Right lobe of liver (tissue), 6 donors: ENCODE results near the gene MDP1. TPM values are rescaled to one million over a fixed set of nuclear protein-coding genes. Genes with fewer than 3 reads are reported as not detected.
A peak's percentile ranks its signal among the peaks of the same experiment; 100 is the strongest.

ENCODE experiments used
- ATAC-seq, 4 donors: fragments of 200-7000 bp; cut with Tn5 transposase; one replicate each; pipeline ENCODE4 v1.9.1; 2020; ENCODE audit warnings: mild to moderate bottlenecking in 4 of 4, moderate library complexity in 4 of 4
- DNase-seq, 3 donors: peaks; one replicate each; pipeline ENCODE4 v3.0.0-alpha.2; 2020
- H3K27ac ChIP-seq, 3 donors: fragments of 200-600 bp; one replicate each; pipeline ENCODE4 v1.8.0; 2022
- H3K27me3 ChIP-seq, 2 donors: fragments of 200-600 bp; one replicate each; pipeline ENCODE4 v1.8.0; 2022
- H3K36me3 ChIP-seq, 4 donors: fragments of 200-600 bp; sonication (generic) in 1 of 4; one replicate each; pipeline versions ENCODE4 v1.5.1 to v1.8.0; 2017 to 2022; ENCODE audit warnings: control low read depth in 1 of 4
- H3K4me1 ChIP-seq, 4 donors: fragments of 200-600 bp; sonication (generic) in 1 of 4; one replicate each; pipeline versions ENCODE4 v1.5.1 to v1.8.0; 2017 to 2022; ENCODE audit warnings: control low read depth in 1 of 4
- H3K4me3 ChIP-seq, 3 donors: fragments of 200-600 bp; one replicate each; pipeline ENCODE4 v1.8.0; 2022
- H3K9me3 ChIP-seq, 4 donors: fragments of 200-600 bp; sonication (generic) in 1 of 4; one replicate each; pipeline versions ENCODE4 v1.5.1 to v1.8.0; 2017 to 2022; ENCODE audit warnings: control low read depth in 1 of 4
- POLR2A ChIP-seq: fragments of 450-650 bp; IDR thresholded peaks from one replicate; pipeline ENCODE4 v1.6.1; 2017; ENCODE audit warnings: antibody characterized with exemption, mild to moderate bottlenecking
- WGBS: methylation state at CpG from one replicate; pipeline ENCODE4 v1.1.6; 2018; ENCODE audit warnings: low coverage, low lambda C conversion rate; ENCODE audit not compliant: insufficient coverage; ENCODE audit errors: missing lambda C conversion rate; 5-methylcytosine and 5-hydroxymethylcytosine counted together
- intact Hi-C, 2 donors: fragments of 100-400 bp; cut with DNase I; formaldehyde crosslinking; loops; one replicate each; pipeline versions ENCODE4 v1.11.2 to v1.14.1; 2022
- total RNA-seq, 6 experiments: library from RNA; depleted of rRNA in 2 of 6; stranded (reverse); fragments of >200 nt in 2 of 6; fragmentation: NEBNext Ultra II Directional in 3 of 6; extraction: Animal tissue kit (Norgen Biotek cat#: 25700) in 3 of 6; gene quantifications; one replicate each; pipeline versions ENCODE4 v1.1.0 to v1.2.4, GENCODE V29; 2016 to 2023
- TF ChIP-seq, protein P1 (sequence below), 4 donors: fragments of 200-600 bp in 3 of 4; fragments of 450-650 bp in 1 of 4; IDR thresholded peaks; one replicate each; pipeline versions ENCODE4 v1.5.1 to v1.8.0; 2016 to 2022; ENCODE audit warnings: antibody characterized with exemption in 4 of 4, mild to moderate bottlenecking in 2 of 4
- donor health status: DM: no; HTN: yes; CAD: no.
- donor health status: DM: no; HTN: no; CAD: no.
- donor health status: DM: no; HTN: no; CAD: no.
- donor health status: DM: no; HTN: yes; CAD: no.
- donor health status: DM: no; HTN: yes; CAD: no.

The MDP1 gene
- total RNA-seq, 6 experiments from 2014 or later, result 3.7 to 6.3 (median 4.9) TPM

DNA sequence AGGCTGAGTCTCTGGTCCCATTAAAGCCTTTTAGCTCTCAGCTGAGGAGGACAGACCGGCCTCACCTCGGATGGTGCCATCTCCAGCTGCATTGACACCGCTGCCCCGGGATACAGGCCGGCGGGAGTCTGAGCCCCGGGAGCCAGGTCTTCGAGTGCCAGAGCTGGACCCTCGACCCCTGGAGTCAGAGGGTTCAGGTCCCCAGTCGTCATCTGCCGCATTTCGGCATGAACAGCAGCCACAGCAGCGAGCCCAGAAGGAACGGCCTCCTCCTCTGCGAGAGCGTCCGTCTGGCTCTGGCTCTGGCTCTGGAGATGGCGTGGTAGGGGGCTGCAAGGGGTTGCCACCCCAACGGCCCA lies 46.1 kb upstream of the MDP1 start:
- intact Hi-C loops, result no loop called here
- Histone ChIP-seq H3K27me3 (no peaks in the 10 kb centered on the region), H3K4me3 (no peak overlapping the region), H3K9me3 (no peaks in the 10 kb centered on the region), H3K27ac (no peak overlapping the region), H3K4me1 (no peaks in the 10 kb centered on the region), H3K36me3 (peaks cover 0 to 8% (median 2%) of the 10 kb centered on the region in 4 donors)
- no CpG with 5 or more reads among the region's 19 CpGs for WGBS
- DNase-seq (no peak), ATAC-seq (no peak)
- no peak for TF ChIP-seq POLR2A
- TF ChIP-seq, protein P1, sequence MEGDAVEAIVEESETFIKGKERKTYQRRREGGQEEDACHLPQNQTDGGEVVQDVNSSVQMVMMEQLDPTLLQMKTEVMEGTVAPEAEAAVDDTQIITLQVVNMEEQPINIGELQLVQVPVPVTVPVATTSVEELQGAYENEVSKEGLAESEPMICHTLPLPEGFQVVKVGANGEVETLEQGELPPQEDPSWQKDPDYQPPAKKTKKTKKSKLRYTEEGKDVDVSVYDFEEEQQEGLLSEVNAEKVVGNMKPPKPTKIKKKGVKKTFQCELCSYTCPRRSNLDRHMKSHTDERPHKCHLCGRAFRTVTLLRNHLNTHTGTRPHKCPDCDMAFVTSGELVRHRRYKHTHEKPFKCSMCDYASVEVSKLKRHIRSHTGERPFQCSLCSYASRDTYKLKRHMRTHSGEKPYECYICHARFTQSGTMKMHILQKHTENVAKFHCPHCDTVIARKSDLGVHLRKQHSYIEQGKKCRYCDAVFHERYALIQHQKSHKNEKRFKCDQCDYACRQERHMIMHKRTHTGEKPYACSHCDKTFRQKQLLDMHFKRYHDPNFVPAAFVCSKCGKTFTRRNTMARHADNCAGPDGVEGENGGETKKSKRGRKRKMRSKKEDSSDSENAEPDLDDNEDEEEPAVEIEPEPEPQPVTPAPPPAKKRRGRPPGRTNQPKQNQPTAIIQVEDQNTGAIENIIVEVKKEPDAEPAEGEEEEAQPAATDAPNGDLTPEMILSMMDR (IDR thresholded peaks at IDR 0.05), result no peak

DNA sequence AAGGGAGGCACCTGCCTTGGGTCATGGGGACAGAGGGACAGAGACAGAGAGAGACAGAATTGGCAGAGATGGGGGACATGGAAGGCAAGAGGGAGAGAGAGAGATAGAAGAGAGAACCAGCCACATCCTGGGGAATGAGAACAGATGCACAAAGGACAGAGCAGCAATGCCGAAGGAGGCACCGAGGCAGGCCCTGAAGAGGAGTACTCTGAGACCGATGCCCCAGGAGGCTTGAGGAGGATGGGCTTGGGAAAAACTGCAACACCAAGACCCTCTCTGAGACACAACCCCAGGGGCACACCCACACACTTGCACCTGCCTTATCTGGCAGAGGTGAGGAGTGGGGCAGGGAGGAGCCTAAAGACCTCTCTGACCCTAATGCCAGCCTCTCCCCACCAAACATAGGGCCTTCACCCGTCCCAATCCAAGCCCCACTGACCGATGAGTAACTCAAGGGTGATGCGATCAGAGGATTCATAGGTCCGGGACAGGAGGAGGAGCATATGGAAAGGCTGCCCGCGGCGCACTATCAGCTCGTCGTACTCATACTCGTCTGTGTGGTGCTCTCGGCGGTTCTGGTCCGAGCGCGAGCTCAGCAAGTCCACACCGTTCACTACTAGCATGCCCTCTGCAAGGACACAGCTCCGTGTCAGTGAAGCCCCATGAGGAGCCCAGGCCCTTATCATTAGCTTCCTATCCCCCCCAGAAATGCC lies 45.5 kb upstream of the MDP1 start:
- Histone ChIP-seq H3K9me3 (no peaks in the 10 kb centered on the region), H3K27me3 (no peaks in the 10 kb centered on the region), H3K27ac (no peak overlapping the region), H3K36me3 (peaks cover 0 to 3% (median 0%) of the 10 kb centered on the region in 4 donors), H3K4me3 (no peak overlapping the region), H3K4me1 (no peaks in the 10 kb centered on the region)
- no CpG with 5 or more reads among the region's 20 CpGs for WGBS
- ATAC-seq, result no peak
- no peak for DNase-seq
- TF ChIP-seq, protein P1 (IDR thresholded peaks at IDR 0.05), result no peak
- TF ChIP-seq POLR2A, result no peak
- intact Hi-C loops, result no loop called here

DNA sequence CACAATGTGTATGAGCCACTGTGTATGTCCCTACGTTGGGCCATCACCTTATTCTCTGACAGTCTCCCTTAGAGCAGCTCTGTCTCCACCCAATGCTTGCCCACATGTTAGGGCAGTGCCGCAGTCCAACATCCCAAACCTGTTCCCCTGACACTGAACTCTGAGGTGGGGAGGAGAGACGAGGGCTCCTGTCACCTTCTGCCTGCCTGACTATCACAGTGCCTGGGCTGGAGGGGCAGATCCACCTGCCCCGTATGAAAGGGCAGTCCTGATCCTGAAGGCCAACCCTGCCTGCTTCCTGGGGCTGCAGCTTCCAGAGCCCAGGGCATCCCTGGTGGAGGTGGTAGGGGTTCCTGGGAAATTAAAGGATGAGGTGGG lies 44.9 kb upstream of the MDP1 start:
- H3K27me3 ChIP-seq, result no peaks in the 10 kb centered on the region
- H3K36me3 ChIP-seq, result no peaks in the 10 kb centered on the region
- intact Hi-C loops, result no loop called here
- H3K4me3 ChIP-seq, result no peak overlapping the region
- no peak for ATAC-seq
- DNase-seq, result no peak
- H3K4me1 ChIP-seq, result no peaks in the 10 kb centered on the region
- 60% methylated on average over 1 of the region's 4 CpGs for WGBS
- TF ChIP-seq, protein P1 (IDR thresholded peaks at IDR 0.05), result no peak
- no peak for TF ChIP-seq POLR2A
- H3K9me3 ChIP-seq, result no peaks in the 10 kb centered on the region
- no peak overlapping the region for H3K27ac ChIP-seq

DNA sequence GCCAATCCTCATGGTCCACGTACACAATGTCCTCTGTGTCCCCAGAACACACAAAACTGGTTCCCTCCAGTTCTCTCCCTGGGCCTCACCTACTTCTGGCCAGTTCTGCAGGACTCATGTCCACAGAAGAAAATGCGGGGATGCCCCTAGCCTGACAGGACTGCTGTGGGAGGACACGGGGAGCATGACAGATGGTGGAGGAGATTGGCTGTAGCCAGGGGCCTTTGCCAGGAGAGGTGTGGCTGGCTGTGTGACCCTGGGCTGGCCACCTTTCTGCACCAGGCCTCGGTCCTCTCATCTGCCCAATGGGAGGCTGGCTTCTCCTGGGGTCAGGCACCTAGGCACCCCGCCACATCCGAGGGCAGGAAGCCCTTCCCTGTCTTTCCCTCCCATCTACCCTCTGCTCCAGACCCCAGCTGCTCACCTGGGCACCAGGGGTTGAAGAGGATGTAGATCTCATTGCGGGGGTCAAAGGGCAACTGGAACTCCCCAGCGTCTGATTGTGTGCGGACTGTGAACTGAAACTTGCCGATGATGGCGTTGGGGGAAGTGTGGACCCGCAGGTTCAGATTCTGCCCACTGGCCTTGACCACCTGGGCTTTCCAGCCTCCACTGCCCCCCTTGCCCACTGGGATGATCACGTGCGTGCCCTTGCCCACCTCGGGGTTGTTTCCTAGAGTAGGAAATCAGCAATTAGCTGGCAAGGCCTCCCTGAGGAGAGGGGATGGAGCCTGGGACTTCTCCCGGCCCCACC lies 44.3 kb upstream of the MDP1 start:
- Histone ChIP-seq H3K27ac (no peak overlapping the region), H3K27me3 (no peaks in the 10 kb centered on the region), H3K36me3 (no peaks in the 10 kb centered on the region), H3K4me3 (no peak overlapping the region), H3K4me1 (no peaks in the 10 kb centered on the region), H3K9me3 (no peaks in the 10 kb centered on the region)
- 86% methylated on average over 5 of the region's 16 CpGs for WGBS
- no peak for DNase-seq
- peak in 1 of 4 donors; percentile 4 for ATAC-seq
- no peak for TF ChIP-seq POLR2A
- TF ChIP-seq, protein P1 (IDR thresholded peaks at IDR 0.05), result no peak
- intact Hi-C loops, result no loop called here
